SJCRH30 (cell line): ENCODE measurements around the gene FOXQ1. TPM values are rescaled to one million over a fixed set of nuclear protein-coding genes. Genes with fewer than 3 reads are reported as not detected.

ENCODE experiments used
- DNase-seq, 2 experiments: peaks; one replicate each; pipeline ENCODE4 v3.0.0-alpha.2; 2015 to 2020
- H3K27ac ChIP-seq: fragments of 250-450 bp; sonication (Bioruptor Pico); 2 replicates; pipeline ENCODE4 v1.5.1; 2020; ENCODE audit warnings: mild to moderate bottlenecking, moderate library complexity
- H3K27me3 ChIP-seq: fragments of 250-450 bp; sonication (Bioruptor Pico); 2 replicates; pipeline ENCODE4 v1.5.1; 2020; ENCODE audit warnings: mild to moderate bottlenecking, moderate library complexity
- H3K36me3 ChIP-seq: fragments of 250-450 bp; sonication (Bioruptor Pico); 2 replicates; pipeline ENCODE4 v1.5.1; 2020; ENCODE audit warnings: mild to moderate bottlenecking, moderate library complexity
- H3K4me1 ChIP-seq: fragments of 250-450 bp; sonication (Bioruptor Pico); 2 replicates; pipeline ENCODE4 v1.5.1; 2020; ENCODE audit warnings: mild to moderate bottlenecking, moderate library complexity
- H3K4me3 ChIP-seq: fragments of 250-450 bp; sonication (Bioruptor Pico); 2 replicates; pipeline ENCODE4 v1.5.1; 2020; ENCODE audit warnings: mild to moderate bottlenecking, moderate library complexity
- H3K9me3 ChIP-seq: fragments of 250-450 bp; sonication (Bioruptor Pico); replicated peaks from 2 replicates; pipeline ENCODE4 v1.5.1; 2020; ENCODE audit warnings: mild to moderate bottlenecking, moderate library complexity
- total RNA-seq: library from RNA; depleted of rRNA; stranded (reverse); fragments of >200 nt; shearing (Covaris generic); gene quantifications from 2 replicates; pipeline ENCODE4 v1.2.3, GENCODE V29; 2014; rRNA removed

FOXQ1 gene
- not detected in 2 replicates for total RNA-seq

- DNase-seq = no peak
- H3K9me3 ChIP-seq = no peaks in the 10 kb centered on the region
- H3K27me3 ChIP-seq = no peaks in the 10 kb centered on the region
- no peaks in the 10 kb centered on the region for H3K4me1 ChIP-seq
- no peak within 1 kb of the TSS for H3K4me3 ChIP-seq
- no peaks in the 10 kb centered on the region for H3K36me3 ChIP-seq
- H3K27ac ChIP-seq = no peak within 1 kb of the TSS
Observed at GRCh38 chr6:1311400-1312202, at the start of gene FOXQ1. Gene FOXQ1 (plus strand): TSS chr6:1312098. CDS start chr6:1312705, 607 bp downstream.

DNA sequence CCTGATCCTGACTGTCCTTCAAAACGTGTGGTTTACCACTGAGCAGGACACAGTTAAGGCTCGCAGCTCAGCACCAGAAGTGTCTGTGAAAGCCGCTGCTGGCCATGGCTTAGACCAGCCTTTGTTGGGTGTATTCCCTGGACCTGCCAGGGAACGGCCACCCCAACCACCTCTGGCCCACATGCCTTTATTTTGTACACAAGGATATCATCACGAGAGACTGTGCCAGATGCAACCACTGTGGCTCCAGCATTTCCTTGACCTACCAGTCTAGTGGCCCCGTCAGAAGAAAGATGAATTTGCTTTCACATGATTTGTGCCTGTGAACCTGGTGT is 49.2 kb upstream of the FOXQ1 start:
- Histone ChIP-seq H3K36me3 (no peaks in the 10 kb centered on the region), H3K4me1 (no peaks in the 10 kb centered on the region)

DNA sequence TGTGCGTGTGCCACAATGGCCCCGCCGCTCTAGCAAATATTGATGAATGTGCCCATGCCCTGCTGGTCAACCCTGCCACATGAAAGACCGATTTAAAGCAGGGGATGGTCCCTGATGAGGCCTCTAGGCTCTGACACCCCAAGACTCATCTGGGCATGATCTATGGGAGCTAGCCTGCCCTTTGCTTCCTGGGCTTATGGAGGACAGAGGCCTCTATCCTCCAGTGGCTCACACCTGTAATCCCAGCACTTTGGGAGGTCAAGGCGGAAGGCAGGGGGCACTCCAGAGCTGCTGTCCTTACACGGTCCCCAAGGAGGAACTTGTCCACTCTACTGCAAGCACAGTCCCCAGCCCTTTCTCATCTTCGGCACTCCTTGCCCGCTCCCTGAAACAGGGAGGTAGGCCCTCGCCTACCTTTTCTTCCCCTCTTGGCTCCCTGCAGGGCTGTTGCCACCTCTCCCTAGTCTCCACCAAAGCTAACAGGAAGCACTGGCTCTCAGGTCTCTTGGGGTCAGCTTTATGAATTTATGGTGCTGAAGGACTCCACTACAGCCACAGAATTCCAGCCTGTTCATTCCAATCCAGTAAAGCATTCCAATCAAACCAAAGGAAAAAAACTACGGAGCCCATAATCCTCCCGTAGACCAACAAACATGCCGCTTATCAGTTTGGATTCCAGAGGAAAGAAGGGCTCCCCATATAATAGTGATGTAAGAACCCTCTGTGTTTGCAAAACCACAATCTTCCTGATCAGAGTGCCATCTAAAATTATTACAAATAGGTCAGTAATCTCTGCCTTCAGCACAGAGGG is 48.7 kb upstream of the FOXQ1 start:
- Histone ChIP-seq H3K4me1 (no peaks in the 10 kb centered on the region), H3K9me3 (no peaks in the 10 kb centered on the region), H3K27ac (no peak overlapping the region), H3K4me3 (no peak overlapping the region), H3K27me3 (no peaks in the 10 kb centered on the region), H3K36me3 (no peaks in the 10 kb centered on the region)
- peak in 1 of 2 experiments; percentile 0 for DNase-seq

More for the DNA sequence above, 49.2 kb upstream of the FOXQ1 start:
- Histone ChIP-seq H3K4me3 (no peak overlapping the region), H3K27ac (no peak overlapping the region), H3K27me3 (no peaks in the 10 kb centered on the region), H3K9me3 (no peaks in the 10 kb centered on the region)
- no peak for DNase-seq

- no peak overlapping the region for H3K4me3 ChIP-seq
- no peaks in the 10 kb centered on the region for H3K4me1 ChIP-seq
- no peaks in the 10 kb centered on the region for H3K27me3 ChIP-seq
- no peak for DNase-seq
- no peak overlapping the region for H3K27ac ChIP-seq
- no peaks in the 10 kb centered on the region for H3K9me3 ChIP-seq
- H3K36me3 ChIP-seq = no peaks in the 10 kb centered on the region
Observed at GRCh38 chr6:1263850-1264377, 48.0 kb upstream of the FOXQ1 start.

GRCh38 chr6:1264619-1265445 is 47.1 kb upstream of the FOXQ1 start:
- Histone ChIP-seq H3K27me3 (no peaks in the 10 kb centered on the region), H3K4me1 (no peaks in the 10 kb centered on the region), H3K9me3 (no peaks in the 10 kb centered on the region), H3K4me3 (no peak overlapping the region), H3K36me3 (no peaks in the 10 kb centered on the region), H3K27ac (no peak overlapping the region)
- DNase-seq = no peak

DNA sequence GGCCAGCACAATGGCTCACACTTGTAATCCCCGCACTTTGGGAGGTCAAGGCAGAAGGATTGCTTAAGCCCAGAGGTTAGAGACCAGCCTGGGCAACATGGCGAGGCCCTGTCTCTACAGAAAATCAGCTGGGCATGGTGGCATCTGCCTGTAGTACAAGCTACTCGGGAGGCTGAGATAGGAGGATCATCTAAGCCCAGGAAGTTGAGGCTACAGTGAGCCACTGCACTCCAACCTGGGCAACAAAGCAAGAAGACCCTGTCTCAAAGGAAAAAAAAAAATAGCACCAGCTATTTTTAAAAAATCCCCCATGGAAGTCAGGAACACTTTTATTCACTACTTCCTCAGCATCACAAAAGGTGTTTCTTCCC is 45.2 kb upstream of the FOXQ1 start:
- Histone ChIP-seq H3K27ac (no peak overlapping the region), H3K4me3 (no peak overlapping the region), H3K36me3 (no peaks in the 10 kb centered on the region), H3K9me3 (no peaks in the 10 kb centered on the region), H3K27me3 (no peaks in the 10 kb centered on the region), H3K4me1 (no peaks in the 10 kb centered on the region)
- DNase-seq = no peak

GRCh38 chr6:1267057-1267732 is 44.7 kb upstream of the FOXQ1 start:
- Histone ChIP-seq H3K4me3 (no peak overlapping the region), H3K27ac (no peak overlapping the region), H3K27me3 (no peaks in the 10 kb centered on the region), H3K4me1 (no peaks in the 10 kb centered on the region), H3K36me3 (no peaks in the 10 kb centered on the region), H3K9me3 (no peaks in the 10 kb centered on the region)
- DNase-seq = no peak

DNA sequence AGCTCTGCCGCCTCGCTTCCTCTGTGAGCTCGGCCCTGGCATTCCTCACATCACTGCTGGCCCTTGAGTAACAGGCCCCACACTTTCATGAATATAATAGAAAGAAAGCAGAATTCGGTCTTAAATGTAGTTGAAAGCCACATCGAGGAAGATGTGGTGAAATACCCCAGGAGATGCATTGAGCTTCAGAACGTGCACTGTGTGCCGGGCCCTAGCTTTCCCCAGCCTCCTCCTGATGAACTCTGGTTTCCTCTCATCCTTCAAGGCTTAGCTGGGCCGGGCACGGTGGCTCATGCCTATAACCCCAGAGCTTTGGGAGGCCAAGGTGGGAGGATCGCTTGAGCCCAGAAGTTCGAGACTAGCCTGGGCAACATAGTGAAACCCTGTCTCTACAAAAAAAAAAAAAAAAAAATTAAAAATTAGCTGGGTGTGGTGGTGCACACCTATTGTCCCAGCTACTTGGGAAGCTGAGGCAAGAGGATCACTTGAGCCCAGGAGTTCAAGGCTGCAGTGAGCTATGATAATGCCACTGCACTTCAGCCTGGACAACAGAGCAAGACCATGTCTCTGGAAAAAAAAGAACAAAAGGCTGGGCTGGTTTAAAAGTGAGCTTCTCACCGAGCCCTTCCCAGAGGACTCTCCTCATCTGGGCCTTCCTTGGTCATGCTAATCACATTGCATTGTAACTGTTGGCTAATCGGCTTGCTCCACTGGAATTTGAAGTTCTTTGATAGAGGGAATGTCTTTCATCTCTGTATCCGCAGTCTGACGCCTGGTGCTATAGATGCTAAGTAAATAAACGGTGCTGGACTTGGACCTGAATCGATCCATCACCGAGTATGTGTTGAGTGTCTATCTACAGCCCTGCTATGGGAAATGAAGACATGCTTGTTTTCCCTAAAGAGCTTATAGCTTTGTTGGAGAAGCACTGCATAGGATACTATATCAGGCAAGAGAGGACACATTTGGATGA is 43.8 kb upstream of the FOXQ1 start:
- no peaks in the 10 kb centered on the region for H3K9me3 ChIP-seq
- no peak overlapping the region for H3K4me3 ChIP-seq
- H3K36me3 ChIP-seq = no peaks in the 10 kb centered on the region
- no peaks in the 10 kb centered on the region for H3K4me1 ChIP-seq
- DNase-seq = no peak
- no peaks in the 10 kb centered on the region for H3K27me3 ChIP-seq
- H3K27ac ChIP-seq = no peak overlapping the region

GRCh38 chr6:1271071-1271763 is 40.7 kb upstream of the FOXQ1 start:
- no peaks in the 10 kb centered on the region for H3K4me1 ChIP-seq
- no peak for DNase-seq
- H3K27ac ChIP-seq = no peak overlapping the region
- H3K4me3 ChIP-seq = no peak overlapping the region
- H3K36me3 ChIP-seq = no peaks in the 10 kb centered on the region
- no peaks in the 10 kb centered on the region for H3K9me3 ChIP-seq
- H3K27me3 ChIP-seq = no peaks in the 10 kb centered on the region

DNA sequence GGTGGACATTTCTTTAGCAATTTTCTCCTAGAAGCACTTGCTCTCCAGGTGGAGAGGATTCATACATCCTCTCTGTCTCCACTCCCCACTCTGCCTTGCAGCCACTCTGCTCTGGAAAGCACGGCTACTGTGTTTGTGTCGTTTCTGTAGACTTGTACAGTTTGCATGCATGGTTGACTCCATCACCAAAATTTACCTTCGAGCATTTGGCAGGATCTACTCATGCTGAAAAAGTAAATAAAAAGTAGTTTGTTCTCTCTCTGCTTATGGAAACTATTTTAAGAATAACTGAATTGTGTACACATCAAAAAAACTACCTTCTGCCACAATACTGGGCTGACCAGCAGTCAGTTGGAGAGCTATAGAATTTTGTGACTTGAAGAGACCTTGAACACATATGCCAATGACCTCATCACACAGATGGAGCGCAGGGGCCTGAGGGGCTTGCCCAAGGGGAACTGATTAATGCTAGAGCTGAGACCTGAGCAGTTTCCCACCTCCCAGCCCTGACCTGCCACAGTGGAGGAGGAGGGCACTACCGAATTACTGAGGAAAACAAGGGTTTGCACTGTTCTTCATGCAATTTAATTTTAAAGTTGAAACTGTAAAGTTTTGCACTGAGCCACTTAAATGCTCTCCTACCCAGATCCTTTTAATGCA is 33.7 kb upstream of the FOXQ1 start:
- DNase-seq = no peak
- Histone ChIP-seq H3K36me3 (no peaks in the 10 kb centered on the region), H3K4me3 (no peak overlapping the region), H3K9me3 (no peaks in the 10 kb centered on the region), H3K27me3 (no peaks in the 10 kb centered on the region), H3K4me1 (no peaks in the 10 kb centered on the region), H3K27ac (no peak overlapping the region)

- H3K27me3 ChIP-seq = no peaks in the 10 kb centered on the region
- H3K27ac ChIP-seq = no peak overlapping the region
- H3K9me3 ChIP-seq = no peaks in the 10 kb centered on the region
- H3K4me1 ChIP-seq = no peaks in the 10 kb centered on the region
- no peak for DNase-seq
- no peaks in the 10 kb centered on the region for H3K36me3 ChIP-seq
- no peak overlapping the region for H3K4me3 ChIP-seq
Observed at GRCh38 chr6:1279065-1279464, 32.8 kb upstream of the FOXQ1 start.

GRCh38 chr6:1280666-1281300 is 31.1 kb upstream of the FOXQ1 start:
- no peaks in the 10 kb centered on the region for H3K27me3 ChIP-seq
- H3K36me3 ChIP-seq = no peaks in the 10 kb centered on the region
- no peak overlapping the region for H3K4me3 ChIP-seq
- no peak for DNase-seq
- H3K9me3 ChIP-seq = no peaks in the 10 kb centered on the region
- H3K27ac ChIP-seq = no peak overlapping the region
- no peaks in the 10 kb centered on the region for H3K4me1 ChIP-seq
